HepG2 (cell line): ENCODE measurements around the gene TUT7. TPM values are rescaled to one million over a fixed set of nuclear protein-coding genes. Genes with fewer than 3 reads are reported as not detected.

ENCODE experiments used
- BHLHE40 ChIP-seq: IDR thresholded peaks from 2 replicates; pipeline ENCODE4 v1.6.1; 2011; ENCODE audit warnings: low read length, improper control_type of control experiment
- HBP1 ChIP-seq: IDR thresholded peaks from 2 replicates; pipeline ENCODE4 v1.6.1; 2016; ENCODE audit warnings: low read depth, control low read depth
- HNF1B ChIP-seq: sonication (generic); formaldehyde crosslinking; IDR thresholded peaks from 2 replicates; pipeline ENCODE4 v1.5.1; 2020; ENCODE audit warnings: mild to moderate bottlenecking, moderate library complexity, missing genetic modification reagents
- HNRNPL ChIP-seq: fragments of 200-400 bp; formaldehyde crosslinking; IDR thresholded peaks from 2 replicates; pipeline ENCODE4 v1.6.1; 2017; ENCODE audit warnings: mild to moderate bottlenecking, low read depth, low read length
- KAT8 ChIP-seq: IDR thresholded peaks from 2 replicates; pipeline ENCODE4 v1.6.1; 2016; ENCODE audit warnings: missing genetic modification reagents, missing compliant biosample characterization
- MBD4 ChIP-seq: IDR thresholded peaks from 2 replicates; pipeline ENCODE4 v1.6.1; 2012; ENCODE audit warnings: low read length, inconsistent platforms, borderline replicate concordance
- MTA1 ChIP-seq: sonication (generic); formaldehyde crosslinking; IDR thresholded peaks from 2 replicates; pipeline ENCODE4 v1.4.0; 2020; ENCODE audit warnings: missing genetic modification reagents, mild to moderate bottlenecking, borderline replicate concordance
- NFKBIZ ChIP-seq: IDR thresholded peaks from 2 replicates; pipeline ENCODE4 v1.6.1; 2018; ENCODE audit warnings: missing genetic modification reagents, missing compliant biosample characterization
- PHB2 ChIP-seq: fragments of 450-650 bp; IDR thresholded peaks from 2 replicates; pipeline ENCODE4 v1.6.1; 2018; ENCODE audit not compliant: partially characterized antibody
- POLR2AphosphoS5 ChIP-seq: IDR thresholded peaks from 2 replicates; pipeline ENCODE4 v1.6.1; 2012; ENCODE audit warnings: low read depth, low read length
- PRDM4 ChIP-seq: sonication (generic); formaldehyde crosslinking; IDR thresholded peaks from 2 replicates; pipeline ENCODE4 v1.9.0; 2021; ENCODE audit warnings: missing genetic modification reagents, borderline replicate concordance
- RFX3 ChIP-seq: IDR thresholded peaks from 2 replicates; pipeline ENCODE4 v1.6.1; 2016; ENCODE audit warnings: missing biosample characterization, missing genetic modification reagents
- SP1 ChIP-seq, 2 experiments: fragments of 450-650 bp in 1 of 2; sonication (generic) in 1 of 2; formaldehyde crosslinking in 1 of 2; IDR thresholded peaks; 2 replicates each; pipeline versions ENCODE4 v1.4.0 to v1.6.1; 2016 to 2020; ENCODE audit warnings: missing genetic modification reagents in 1 of 2
- TAF15 ChIP-seq: fragments of 200-400 bp; formaldehyde crosslinking; IDR thresholded peaks from one replicate; pipeline ENCODE4 v1.6.1; 2018; ENCODE audit warnings: mild to moderate bottlenecking, low read depth, low read length; ENCODE audit not compliant: poor library complexity, severe bottlenecking
- TBP ChIP-seq: sonication (generic); formaldehyde crosslinking; IDR thresholded peaks from 2 replicates; pipeline ENCODE4 v1.5.0; 2020; ENCODE audit warnings: missing genetic modification reagents
- TSC22D2 ChIP-seq: sonication (generic); formaldehyde crosslinking; IDR thresholded peaks from 2 replicates; pipeline ENCODE4 v1.5.1; 2020; ENCODE audit warnings: missing genetic modification reagents, mild to moderate bottlenecking, borderline replicate concordance
- ZFP1 ChIP-seq: IDR thresholded peaks from 2 replicates; pipeline ENCODE4 v1.6.1; 2016
- ZNF124 ChIP-seq: sonication (generic); formaldehyde crosslinking; IDR thresholded peaks from 2 replicates; pipeline ENCODE4 v1.4.0; 2020; ENCODE audit warnings: missing genetic modification reagents
- ZNF263 ChIP-seq: sonication (generic); formaldehyde crosslinking; IDR thresholded peaks from 2 replicates; pipeline ENCODE4 v1.4.0; 2020; ENCODE audit warnings: missing genetic modification reagents
- ZNF282 ChIP-seq: fragments of 450-650 bp; IDR thresholded peaks from 2 replicates; pipeline ENCODE4 v1.6.1; 2018; ENCODE audit not compliant: partially characterized antibody
- ZNF362 ChIP-seq: sonication (generic); formaldehyde crosslinking; IDR thresholded peaks from 2 replicates; pipeline ENCODE4 v1.4.0; 2020; ENCODE audit warnings: missing genetic modification reagents, mild to moderate bottlenecking, borderline replicate concordance
- ZNF7 ChIP-seq: IDR thresholded peaks from 2 replicates; pipeline ENCODE4 v1.6.1; 2016; ENCODE audit warnings: missing biosample characterization, missing genetic modification reagents
- ZNF703 ChIP-seq: sonication (generic); formaldehyde crosslinking; IDR thresholded peaks from 2 replicates; pipeline ENCODE4 v1.5.1; 2020; ENCODE audit warnings: missing genetic modification reagents, mild to moderate bottlenecking, moderate library complexity, borderline replicate concordance
- ZNF766 ChIP-seq: sonication (generic); formaldehyde crosslinking; IDR thresholded peaks from 2 replicates; pipeline ENCODE4 v1.5.0; 2020; ENCODE audit warnings: missing genetic modification reagents, borderline replicate concordance
- ZNF878 ChIP-seq: sonication (generic); formaldehyde crosslinking; IDR thresholded peaks from 2 replicates; pipeline ENCODE4 v1.8.1; 2023; ENCODE audit warnings: mild to moderate bottlenecking, missing genetic modification reagents, moderate library complexity
- polyA plus RNA-seq, 8 experiments: library from polyadenylated mRNA; depleted of rRNA in 3 of 8; stranded (reverse) in 7 of 8; unstranded in 1 of 8; fragments of >200 nt; fragmentation: Illumina TruSeq in 4 of 8; extraction: Trizol in 4 of 8; gene quantifications; 2 replicates each; pipeline versions ENCODE4 v1.2.1 to v1.2.3, GENCODE V29; 2011 to 2016; ENCODE audit warnings: low read depth in 4 of 8, missing spikeins in 1 of 8, mixed read lengths in 1 of 8; ENCODE audit not compliant: insufficient read depth in 1 of 8
- total RNA-seq, 5 experiments: library from RNA; depleted of rRNA; stranded (reverse); fragments of >200 nt; fragmentation: Illumina TruSeq; extraction: Trizol; gene quantifications; 2 replicates each; pipeline ENCODE4 v1.2.3, GENCODE V29; 2016; ENCODE audit warnings: low read depth in 1 of 5

The TUT7 gene
- total and polyA plus RNA-seq, 2 of the 13 experiments (the other 11 are each of a cell fraction or from before 2014, with no cell fraction given): 12.0 to 19.4 TPM

- peak; percentile 94 for TF ChIP-seq ZNF362
- no peak for TF ChIP-seq POLR2AphosphoS5
- TF ChIP-seq TAF15: no peak
- TF ChIP-seq BHLHE40: 0 out of 2 replicates have a peak, but pooled peaks have one; percentile 19
- TF ChIP-seq TBP (CRISPR knock-in tag): no peak
- TF ChIP-seq HBP1: no peak
- TF ChIP-seq RFX3 (CRISPR knock-in tag): no peak
- TF ChIP-seq ZNF124: no peak
- TF ChIP-seq ZNF282: no peak
- TF ChIP-seq ZNF878 (CRISPR knock-in tag): no peak
- TF ChIP-seq HNRNPL: no peak
- TF ChIP-seq HNF1B: 0 out of 2 replicates have a peak, but pooled peaks have one; percentile 29
- TF ChIP-seq KAT8: peak; percentile 51; the same call in 1 of the 2 replicates
- no peak for TF ChIP-seq SP1 (IDR thresholded peaks at IDR 0.05)
- TF ChIP-seq SP1 (CRISPR knock-in tag; IDR thresholded peaks at IDR 0.05): no peak
- no peak for TF ChIP-seq MTA1
- TF ChIP-seq ZNF703: no peak
- TF ChIP-seq ZFP1 (CRISPR knock-in tag): no peak
- TF ChIP-seq PRDM4 (CRISPR knock-in tag): no peak
- no peak for TF ChIP-seq ZNF263 (CRISPR knock-in tag)
- TF ChIP-seq NFKBIZ (CRISPR knock-in tag): no peak
- no peak for TF ChIP-seq PHB2
- no peak for TF ChIP-seq TSC22D2 (CRISPR knock-in tag)
- TF ChIP-seq MBD4: no peak
- TF ChIP-seq ZNF7 (CRISPR knock-in tag): no peak
- TF ChIP-seq ZNF766 (CRISPR knock-in tag): no peak
Observed at GRCh38 chr9:86336058-86336457, 18.2 kb downstream of the TUT7 start (continued).
